Muscle layer of colon (tissue), 2 donors: ENCODE measurements around the gene SLC2A2.

Source experiments
- H3K27ac ChIP-seq: one replicate; pipeline ENCODE4 v1.7.0; 2013; ENCODE audit warnings: low read depth, mild to moderate bottlenecking, low read length, moderate library complexity
- H3K27me3 ChIP-seq, 2 donors: one replicate each; pipeline ENCODE4 v1.7.0; 2013; ENCODE audit warnings: low read length in 2 of 2, mild to moderate bottlenecking in 2 of 2; ENCODE audit not compliant: insufficient read depth in 2 of 2, control insufficient read depth in 1 of 2
- H3K36me3 ChIP-seq: one replicate; pipeline ENCODE4 v1.7.0; 2013; ENCODE audit warnings: mild to moderate bottlenecking, low read length; ENCODE audit not compliant: insufficient read depth
- H3K4me1 ChIP-seq: one replicate; pipeline ENCODE4 v1.7.0; 2013; ENCODE audit warnings: mild to moderate bottlenecking, low read length; ENCODE audit not compliant: insufficient read depth
- H3K4me3 ChIP-seq, 2 donors: one replicate each; pipeline ENCODE4 v1.7.0; 2013; ENCODE audit warnings: low read length in 2 of 2, low read depth in 1 of 2, mild to moderate bottlenecking in 1 of 2, moderate library complexity in 1 of 2
- H3K9ac ChIP-seq: one replicate; pipeline ENCODE4 v1.7.0; 2013; ENCODE audit warnings: low read length
- H3K9me3 ChIP-seq: one replicate; pipeline ENCODE4 v1.7.0; 2013; ENCODE audit warnings: mild to moderate bottlenecking, low read length
- donor health status: abdominal sarcoma.
- donor health status: Adenocarcinoma of cecum.

Gene SLC2A2

DNA sequence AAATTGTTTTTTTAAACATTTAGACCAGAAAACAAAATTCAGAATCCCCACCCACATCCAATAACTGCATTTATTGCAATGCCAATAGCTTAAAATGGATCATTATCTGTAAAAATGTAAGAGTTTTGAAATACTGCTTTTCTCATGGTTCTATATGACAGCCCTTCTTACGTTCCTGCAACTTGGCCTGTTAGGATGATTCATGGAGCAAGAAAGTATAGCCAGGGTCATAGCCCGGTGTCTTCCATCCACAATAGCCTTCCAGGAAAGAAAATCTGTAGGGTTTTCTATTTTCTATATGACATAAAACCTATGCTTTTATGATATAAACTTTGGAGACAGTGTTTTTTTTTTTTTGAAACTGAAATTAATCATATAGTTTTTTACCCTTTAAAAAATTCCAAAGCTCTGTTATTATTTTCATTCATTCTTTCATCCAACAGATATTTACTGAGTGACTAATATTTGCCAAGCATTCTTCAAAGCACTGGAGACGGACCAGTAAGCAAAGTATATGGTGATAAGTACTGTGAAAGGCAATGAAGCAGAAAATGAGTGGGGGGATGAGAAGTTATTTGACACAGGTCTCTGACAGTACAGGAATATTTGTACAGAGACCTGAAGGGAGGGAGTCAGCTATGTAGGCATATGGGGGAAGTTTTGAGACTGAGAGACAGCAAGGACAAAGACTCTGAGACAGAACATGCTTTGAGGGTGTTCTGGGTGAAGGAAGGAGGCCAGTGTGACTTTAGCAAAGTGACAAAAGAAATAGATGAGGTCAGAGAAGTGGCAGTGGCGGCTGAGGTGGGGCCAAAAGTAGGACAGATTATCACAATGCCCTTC is 29.0 kb upstream of the SLC2A2 start:
- H3K27me3 ChIP-seq: no peaks in the 10 kb centered on the region
- no peak overlapping the region for H3K9ac ChIP-seq
- no peak overlapping the region for H3K27ac ChIP-seq
- H3K4me3 ChIP-seq: no peak overlapping the region
- H3K36me3 ChIP-seq: no peaks in the 10 kb centered on the region
- no peaks in the 10 kb centered on the region for H3K4me1 ChIP-seq
- no peaks in the 10 kb centered on the region for H3K9me3 ChIP-seq

- no peaks in the 10 kb centered on the region for H3K9me3 ChIP-seq
- H3K9ac ChIP-seq: no peak overlapping the region
- H3K4me1 ChIP-seq: no peaks in the 10 kb centered on the region
- H3K4me3 ChIP-seq: no peak overlapping the region
- no peak overlapping the region for H3K27ac ChIP-seq
- no peaks in the 10 kb centered on the region for H3K27me3 ChIP-seq
- no peaks in the 10 kb centered on the region for H3K36me3 ChIP-seq
Observed at GRCh38 chr3:171054921-171055320, 28.4 kb upstream of the SLC2A2 start.

DNA sequence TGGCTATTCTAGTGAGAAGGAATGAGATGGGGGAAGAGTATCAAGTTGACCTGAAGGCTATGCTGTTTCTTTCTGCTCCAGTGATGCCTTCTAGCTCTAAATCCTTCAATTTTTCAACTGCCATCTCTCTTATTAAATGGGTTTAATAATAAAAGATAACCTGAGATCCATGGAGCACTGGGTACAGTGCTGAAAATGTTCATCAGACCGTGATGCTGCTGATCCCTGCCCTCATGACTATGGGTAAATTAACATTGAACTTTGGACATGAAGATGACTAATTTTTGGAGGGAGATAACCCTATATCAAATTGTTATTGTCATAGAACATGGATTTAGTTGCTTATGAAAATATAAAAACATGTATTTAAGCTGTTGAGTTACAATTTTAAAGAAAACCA is 27.7 kb upstream of the SLC2A2 start:
- Histone ChIP-seq H3K27me3 (no peaks in the 10 kb centered on the region), H3K27ac (no peak overlapping the region), H3K36me3 (no peaks in the 10 kb centered on the region), H3K4me1 (no peaks in the 10 kb centered on the region), H3K9me3 (no peaks in the 10 kb centered on the region), H3K4me3 (no peak overlapping the region), H3K9ac (no peak overlapping the region)

DNA sequence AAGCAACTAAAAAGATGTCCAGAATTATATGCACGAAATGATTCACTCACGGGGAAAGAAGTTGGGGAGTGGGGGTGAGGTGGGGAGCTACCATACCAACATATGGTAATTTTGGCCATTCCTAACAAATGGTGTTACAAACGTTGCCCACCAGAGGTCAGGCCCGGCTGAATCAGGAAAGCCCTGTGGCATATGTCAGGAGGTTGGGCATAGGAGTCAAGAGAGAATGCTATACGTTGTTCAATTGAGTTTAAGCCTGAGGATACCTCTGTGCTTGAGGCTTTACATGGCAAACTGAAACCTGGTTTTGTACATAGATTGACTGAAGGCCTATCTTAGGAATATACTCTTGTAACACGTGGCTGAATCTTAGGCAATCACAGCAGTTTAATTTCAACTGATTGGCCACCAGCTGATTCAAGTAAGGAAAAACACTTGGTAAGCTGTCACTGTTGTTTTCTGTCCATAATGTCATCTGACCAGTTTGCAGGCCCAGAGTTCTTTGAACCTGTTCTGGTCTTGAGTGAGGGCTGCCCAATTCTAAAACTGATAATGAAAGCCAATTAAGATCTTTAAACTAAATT is 23.4 kb upstream of the SLC2A2 start:
- no peaks in the 10 kb centered on the region for H3K9me3 ChIP-seq
- H3K9ac ChIP-seq: no peak overlapping the region
- no peaks in the 10 kb centered on the region for H3K36me3 ChIP-seq
- H3K27ac ChIP-seq: no peak overlapping the region
- H3K27me3 ChIP-seq: no peaks in the 10 kb centered on the region
- no peak overlapping the region for H3K4me3 ChIP-seq
- no peaks in the 10 kb centered on the region for H3K4me1 ChIP-seq

GRCh38 chr3:171046760-171047159 is 20.2 kb upstream of the SLC2A2 start:
- Histone ChIP-seq H3K4me1 (no peaks in the 10 kb centered on the region), H3K9ac (no peak overlapping the region), H3K4me3 (no peak overlapping the region), H3K9me3 (no peaks in the 10 kb centered on the region), H3K27me3 (no peaks in the 10 kb centered on the region), H3K27ac (no peak overlapping the region), H3K36me3 (no peaks in the 10 kb centered on the region)

- no peaks in the 10 kb centered on the region for H3K9me3 ChIP-seq
- H3K27me3 ChIP-seq: no peaks in the 10 kb centered on the region
- H3K9ac ChIP-seq: no peak overlapping the region
- no peaks in the 10 kb centered on the region for H3K4me1 ChIP-seq
- H3K4me3 ChIP-seq: no peak overlapping the region
- H3K36me3 ChIP-seq: no peaks in the 10 kb centered on the region
- no peak overlapping the region for H3K27ac ChIP-seq
Observed at GRCh38 chr3:171044835-171045793, 18.6 kb upstream of the SLC2A2 start.

DNA sequence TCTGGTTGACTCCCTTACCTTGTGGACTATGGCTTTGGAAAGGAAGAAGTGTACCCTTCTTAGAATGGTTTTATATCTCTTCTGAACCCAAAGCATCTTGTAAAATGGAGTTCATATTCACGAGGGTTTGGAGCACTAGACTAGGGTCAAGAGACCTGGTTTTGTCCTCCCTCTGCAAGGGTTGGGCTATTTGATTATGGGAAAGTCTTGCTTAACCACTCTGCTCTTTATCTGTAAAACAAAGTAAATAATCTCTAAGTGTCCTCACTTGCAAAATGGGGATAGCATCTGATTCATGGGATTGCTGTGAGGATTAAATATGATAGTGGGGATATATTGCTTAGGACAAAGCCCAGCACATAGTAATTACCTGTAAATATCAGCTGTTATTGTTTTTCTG is 17.9 kb upstream of the SLC2A2 start:
- Histone ChIP-seq H3K4me1 (no peaks in the 10 kb centered on the region), H3K4me3 (no peak overlapping the region), H3K9ac (no peak overlapping the region), H3K27ac (no peak overlapping the region), H3K36me3 (no peaks in the 10 kb centered on the region), H3K27me3 (no peaks in the 10 kb centered on the region), H3K9me3 (no peaks in the 10 kb centered on the region)

- no peak overlapping the region for H3K9ac ChIP-seq
- no peaks in the 10 kb centered on the region for H3K9me3 ChIP-seq
- no peaks in the 10 kb centered on the region for H3K36me3 ChIP-seq
- H3K4me1 ChIP-seq: no peaks in the 10 kb centered on the region
- H3K27me3 ChIP-seq: no peaks in the 10 kb centered on the region
- no peak overlapping the region for H3K27ac ChIP-seq
- H3K4me3 ChIP-seq: no peak overlapping the region
Observed at GRCh38 chr3:171039674-171040073, 13.2 kb upstream of the SLC2A2 start.

DNA sequence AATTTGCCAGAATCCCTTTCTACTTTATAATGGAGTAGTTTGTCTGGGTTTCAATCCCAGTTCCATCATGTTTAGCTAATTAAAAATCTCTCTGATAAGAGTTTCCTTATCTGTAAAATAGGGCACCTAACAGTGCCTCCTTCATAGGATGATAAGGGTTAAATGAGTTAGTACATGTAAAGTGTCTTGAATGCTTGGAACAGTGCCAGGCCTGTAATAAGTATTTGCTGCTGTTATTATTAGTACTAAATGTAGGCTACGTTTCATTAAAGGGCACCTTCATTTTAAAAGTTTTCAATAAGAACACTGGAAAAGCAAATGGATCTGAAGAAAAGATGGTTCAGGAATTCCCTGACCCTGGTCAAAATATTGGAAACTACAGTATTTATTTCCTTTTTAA is 11.8 kb upstream of the SLC2A2 start:
- Histone ChIP-seq H3K36me3 (no peaks in the 10 kb centered on the region), H3K27ac (no peak overlapping the region)

GRCh38 chr3:171028779-171029232 is 2.3 kb upstream of the SLC2A2 start:
- Histone ChIP-seq H3K36me3 (no peaks in the 10 kb centered on the region), H3K27me3 (no peaks in the 10 kb centered on the region), H3K9ac (no peak overlapping the region), H3K4me3 (peak overlapping the region in 1 of 2 donors; percentile 52), H3K27ac (no peak overlapping the region), H3K4me1 (peaks cover 4% of the 10 kb centered on the region), H3K9me3 (no peaks in the 10 kb centered on the region)

More for the DNA sequence above, 11.8 kb upstream of the SLC2A2 start:
- no peaks in the 10 kb centered on the region for H3K9me3 ChIP-seq
- no peaks in the 10 kb centered on the region for H3K4me1 ChIP-seq
- no peaks in the 10 kb centered on the region for H3K27me3 ChIP-seq
- H3K4me3 ChIP-seq: no peak overlapping the region
- H3K9ac ChIP-seq: no peak overlapping the region
